OCI-LY7 (cell line): ENCODE results near the gene NGB. TPM values are rescaled to one million over a fixed set of nuclear protein-coding genes. Genes with fewer than 3 reads are reported as not detected.

ENCODE experiments used
- BruUV-seq: library from RNA; stranded (reverse); fragments of 400-500 nt; replicated peaks from 2 replicates; lab custom pipeline; 2021; lab: Mats Ljungman, UMichigan
- CTCF ChIA-PET: fragments of 300-600 bp; sonication (Branson Sonifier 250); formaldehyde crosslinking; loops from one replicate; lab custom pipeline; 2022; ENCODE audit warnings: antibody characterized with exemption; ENCODE audit not compliant: unreplicated experiment; lab: Charles Lee
- POLR2A ChIA-PET: fragments of 300-600 bp; sonication (Branson Sonifier 250); formaldehyde crosslinking; loops from one replicate; lab custom pipeline; 2022; ENCODE audit warnings: antibody characterized with exemption; lab: Charles Lee
- DNase-seq: peaks from one replicate; pipeline ENCODE4 v3.0.0-alpha.2; 2015; ENCODE audit warnings: low spot score
- H2AFZ ChIP-seq: fragments of 200-600 bp; sonication (generic), shearing (Covaris generic); 2 replicates; pipeline ENCODE4 v1.6.1; 2014; ENCODE audit warnings: mild to moderate bottlenecking, antibody characterized with exemption, low read length, moderate library complexity
- H3K27ac ChIP-seq: fragments of 200-600 bp; sonication (generic); 2 replicates; pipeline ENCODE4 v1.5.1; 2014; ENCODE audit warnings: mixed run types, low read depth, mild to moderate bottlenecking, moderate library complexity, low read length, inconsistent platforms; ENCODE audit not compliant: poor library complexity, severe bottlenecking
- H3K36me3 ChIP-seq: fragments of 200-600 bp; sonication (generic); 2 replicates; pipeline ENCODE4 v1.6.1; 2014; ENCODE audit warnings: mild to moderate bottlenecking, antibody characterized with exemption, low read length, moderate library complexity, mixed read lengths; ENCODE audit not compliant: insufficient read depth
- H3K4me1 ChIP-seq: fragments of 200-600 bp; sonication (generic); 2 replicates; pipeline ENCODE4 v1.5.1; 2014; ENCODE audit warnings: mild to moderate bottlenecking, low read length; ENCODE audit not compliant: insufficient read depth, poor library complexity, severe bottlenecking
- H3K4me2 ChIP-seq: fragments of 200-600 bp; sonication (generic); 2 replicates; pipeline ENCODE4 v1.6.1; 2014; ENCODE audit warnings: mild to moderate bottlenecking, low read length
- H3K4me3 ChIP-seq: fragments of 200-600 bp; sonication (generic); 2 replicates; pipeline ENCODE4 v1.5.1; 2014; ENCODE audit warnings: mild to moderate bottlenecking, low read depth, low read length; ENCODE audit not compliant: poor library complexity, severe bottlenecking
- H3K79me2 ChIP-seq: fragments of 200-600 bp; sonication (generic); 2 replicates; pipeline ENCODE4 v1.6.1; 2016; ENCODE audit warnings: low read depth, mild to moderate bottlenecking, low read length, moderate library complexity, mixed read lengths; ENCODE audit not compliant: insufficient read depth
- H3K9me2 ChIP-seq: fragments of 200-600 bp; sonication (generic); 2 replicates; pipeline ENCODE4 v1.6.1; 2016; ENCODE audit warnings: mild to moderate bottlenecking, low read length, mixed read lengths; ENCODE audit not compliant: insufficient read depth
- H3K9me3 ChIP-seq: fragments of 200-600 bp; sonication (generic); 2 replicates; pipeline ENCODE4 v1.6.1; 2014; ENCODE audit warnings: mild to moderate bottlenecking, mixed run types, low read length, mixed read lengths
- H4K20me1 ChIP-seq: fragments of 200-600 bp; sonication (generic); 2 replicates; pipeline ENCODE4 v1.6.1; 2014; ENCODE audit warnings: mild to moderate bottlenecking, antibody characterized with exemption, low read length, moderate library complexity, mixed read lengths; ENCODE audit not compliant: insufficient read depth
- CTCF ChIP-seq: fragments of 200-600 bp; sonication (generic); conservative IDR thresholded peaks from 2 replicates; pipeline ENCODE4 v1.5.1; 2014; ENCODE audit warnings: mild to moderate bottlenecking, antibody characterized with exemption, low read length, moderate library complexity, mixed read lengths
- EZH2phosphoT487 ChIP-seq: fragments of 200-600 bp; sonication (generic); IDR thresholded peaks from 2 replicates; pipeline ENCODE4 v1.6.1; 2018; ENCODE audit warnings: low read depth, borderline replicate concordance, mild to moderate bottlenecking, mixed run types, antibody characterized with exemption, low read length, moderate library complexity, mixed read lengths
- intact Hi-C: fragments of 100-400 bp; cut with micrococcal nuclease; formaldehyde crosslinking; loops from one replicate; pipeline ENCODE4 v1.10.0; 2022; ENCODE audit not compliant: unreplicated experiment
- total RNA-seq, 2 experiments: library from RNA; depleted of rRNA in 1 of 2; stranded (reverse); fragments of >200 nt in 1 of 2; shearing (Covaris generic) in 1 of 2; gene quantifications; 2 replicates each; pipeline ENCODE4 v1.2.3, GENCODE V29; 2014 to 2022

NGB gene
- total RNA-seq, 2 experiments from 2014 or later = not detected

- H3K9me2 ChIP-seq = no peaks in the 10 kb centered on the region
- no peaks in the 10 kb centered on the region for H3K4me1 ChIP-seq
- intact Hi-C loops = loop anchor here (5.0 kb wide), 1 partner anchor 249 kb away; no protein-coding TSS in a partner anchor
- no peaks in the 10 kb centered on the region for H3K79me2 ChIP-seq
- TF ChIP-seq CTCF (no peak), EZH2phosphoT487 (no peak)
- DNase-seq = no peak
- H3K27ac ChIP-seq = no peak overlapping the region
- ChIA-PET POLR2A (interaction anchor here (0.9 to 1.5 kb wide), 4 partner anchors 10 to 122 kb away, joined by 5 to 7 read pairs (median 6); partner anchors contain the start of gene TMEM63C), CTCF (interaction anchor here (0.8 kb wide), 1 partner anchor 12 kb away, joined by 6 read pairs; no protein-coding TSS in a partner anchor)
- no peak overlapping the region for H3K4me3 ChIP-seq
- BruUV-seq = no TSS peak
- no peaks in the 10 kb centered on the region for H4K20me1 ChIP-seq
- no peak overlapping the region for H2AFZ ChIP-seq
- no peaks in the 10 kb centered on the region for H3K9me3 ChIP-seq
- no peaks in the 10 kb centered on the region; the same call in 1 of the 2 replicates for H3K36me3 ChIP-seq
- no peak overlapping the region for H3K4me2 ChIP-seq
Measured at GRCh38 chr14:77303417-77304156, 32.6 kb upstream of the NGB start.

GRCh38 chr14:77302926-77303325 is 31.9 kb upstream of the NGB start:
- Histone ChIP-seq H3K27ac (no peak overlapping the region), H3K79me2 (no peaks in the 10 kb centered on the region), H3K36me3 (no peaks in the 10 kb centered on the region; the same call in 1 of the 2 replicates), H3K4me2 (no peak overlapping the region), H4K20me1 (no peaks in the 10 kb centered on the region), H3K9me2 (no peaks in the 10 kb centered on the region), H3K4me3 (no peak overlapping the region), H3K9me3 (no peaks in the 10 kb centered on the region), H3K4me1 (no peaks in the 10 kb centered on the region), H2AFZ (no peak overlapping the region)
- ChIA-PET CTCF (no interaction called here), POLR2A (no interaction called here)
- DNase-seq = no peak
- no peak for TF ChIP-seq EZH2phosphoT487
- no peak for TF ChIP-seq CTCF
- intact Hi-C loops = loop anchor here (5.0 kb wide), 1 partner anchor 249 kb away; no protein-coding TSS in a partner anchor
- BruUV-seq = no TSS peak

GRCh38 chr14:77301103-77301502 is 30.1 kb upstream of the NGB start:
- ChIA-PET CTCF (no interaction called here), POLR2A (interaction anchor here (0.6 to 0.9 kb wide), 2 partner anchors 8 to 89 kb away, joined by 3 to 4 read pairs; no protein-coding TSS in a partner anchor)
- no peaks in the 10 kb centered on the region for H3K4me1 ChIP-seq
- TF ChIP-seq CTCF (peak; percentile 91), EZH2phosphoT487 (no peak)
- H3K4me2 ChIP-seq = no peak overlapping the region
- H3K27ac ChIP-seq = no peak overlapping the region
- H4K20me1 ChIP-seq = no peaks in the 10 kb centered on the region
- no peaks in the 10 kb centered on the region for H3K9me2 ChIP-seq
- no TSS peak for BruUV-seq
- DNase-seq = peak; percentile 70
- no peaks in the 10 kb centered on the region for H3K79me2 ChIP-seq
- H3K4me3 ChIP-seq = no peak overlapping the region
- H2AFZ ChIP-seq = no peak overlapping the region
- H3K9me3 ChIP-seq = no peaks in the 10 kb centered on the region
- peaks cover 2% of the 10 kb centered on the region for H3K36me3 ChIP-seq
- intact Hi-C loops = loop anchor here (5.0 kb wide), 1 partner anchor 251 kb away; no protein-coding TSS in a partner anchor
